Measurements from ENCODE around the gene DHRS1.

Gene DHRS1

DNA sequence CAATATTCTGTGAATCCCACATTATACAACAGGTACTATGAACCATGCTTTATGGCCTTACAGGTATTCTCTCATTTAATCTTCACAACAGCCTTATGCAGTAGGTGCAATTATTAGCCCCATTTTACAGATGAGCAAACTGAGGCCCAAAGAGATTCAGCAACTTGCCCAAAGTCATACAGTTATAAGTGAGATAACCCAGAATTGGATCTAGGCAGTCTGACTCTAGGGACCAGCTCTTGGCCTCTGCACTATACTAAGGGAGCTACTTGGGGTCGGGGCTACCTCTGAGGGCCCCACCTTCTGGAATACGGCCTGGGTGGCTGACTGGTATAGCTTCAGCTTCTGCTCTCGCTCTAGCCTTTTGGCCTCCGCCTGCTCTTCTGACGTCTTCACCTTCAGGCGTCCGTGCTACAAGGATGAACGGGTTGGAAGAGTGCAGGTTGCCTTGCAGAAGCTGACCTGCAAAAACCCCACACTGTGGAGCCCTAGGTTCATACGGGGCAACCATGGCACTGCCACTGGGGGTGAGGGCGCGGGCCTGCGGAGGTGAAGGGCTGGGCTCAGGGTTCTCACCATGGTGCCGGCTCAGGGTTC, 28.9 kb downstream of the DHRS1 start:
- peak in 1 of 10 donors; percentile 66 for DNase-seq
- intact Hi-C loops (cut with DNase I), result loop anchor here (1.0 to 2.0 kb wide), 2 partner anchors 28 to 29 kb away; partner anchors contain the start of genes DHRS1, NOP9 and TINF2

DNA sequence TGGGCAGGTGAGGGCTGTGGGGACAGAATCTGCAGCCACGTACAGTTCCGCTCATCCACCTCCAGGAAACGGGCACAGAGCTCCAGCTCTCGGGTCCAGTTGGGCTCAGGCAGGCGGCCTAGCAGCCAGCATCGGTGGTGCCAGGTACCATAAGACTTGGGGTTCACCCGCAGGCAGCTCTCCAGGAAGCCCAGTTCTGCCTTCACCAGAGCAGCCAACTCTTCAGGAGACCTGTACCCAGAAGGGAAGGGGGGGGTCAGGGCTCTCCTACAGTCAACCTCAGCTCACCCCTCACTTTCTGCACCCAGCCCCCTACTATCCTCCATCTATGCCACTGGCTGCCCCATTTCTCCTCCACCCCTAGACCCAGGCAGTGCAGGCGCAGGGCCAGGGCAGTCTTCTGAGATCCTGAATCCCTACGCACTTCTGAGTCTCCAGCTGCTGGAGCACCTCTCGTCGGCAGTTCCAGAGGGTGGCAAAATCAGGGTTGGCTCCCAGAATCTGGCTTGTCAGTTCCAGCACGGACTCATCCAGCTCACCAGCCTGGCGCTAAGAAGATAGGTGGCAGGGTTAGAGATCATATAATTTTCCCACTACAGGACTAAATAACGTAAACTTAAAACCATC, 29.6 kb downstream of the DHRS1 start:
- peak in 2 of 10 donors; percentile 39 to 56 for DNase-seq
- intact Hi-C loops (cut with DNase I), result loop anchor here (2.0 kb wide), 1 partner anchor 27 kb away; the partner anchor contains the start of gene TINF2

DNA sequence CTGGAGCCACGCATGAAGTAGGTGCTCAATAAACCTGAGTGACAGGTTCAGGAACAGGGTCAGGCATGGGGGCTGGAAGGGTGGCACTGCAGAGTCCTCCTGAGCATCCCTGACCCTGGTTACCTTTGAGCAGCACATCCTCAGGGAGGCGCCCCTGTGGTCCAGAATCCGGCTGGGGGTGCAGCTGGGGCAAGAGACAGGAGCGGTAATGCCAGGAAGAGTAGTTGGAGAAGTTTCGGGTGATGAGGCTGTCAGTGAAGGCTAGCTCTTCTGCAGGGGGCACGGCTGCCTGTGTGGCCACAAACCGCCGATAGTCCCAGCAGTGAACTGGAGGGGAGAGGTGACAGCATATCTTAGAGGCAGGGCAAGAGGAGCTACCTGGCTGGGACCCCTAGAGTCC, 30.2 kb downstream of the DHRS1 start:
- DNase-seq, result peak in 2 of 10 donors; percentile 23 to 44
- intact Hi-C loops (cut with DNase I), result no loop called here

DNA sequence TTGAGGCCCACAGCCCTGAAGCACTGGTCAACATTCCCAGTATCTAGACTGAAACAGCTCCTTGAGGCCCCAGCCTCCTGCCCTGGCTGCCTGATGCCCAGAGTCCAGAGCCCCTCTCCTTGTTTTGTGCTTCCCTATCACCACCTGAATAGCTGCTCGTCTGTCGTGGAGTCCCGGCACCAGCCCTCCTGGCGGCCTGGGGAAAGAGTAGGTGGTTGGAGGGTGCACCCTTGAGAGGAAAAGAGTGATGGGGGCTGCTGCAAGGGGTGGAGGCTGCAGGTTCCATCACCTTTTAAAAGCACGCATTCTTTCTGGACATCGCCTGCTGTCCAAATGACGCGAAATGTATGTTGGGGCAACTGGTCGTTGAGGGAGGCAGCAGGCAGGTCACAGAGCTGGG, 31.4 kb downstream of the DHRS1 start:
- intact Hi-C loops (cut with DNase I), result no loop called here
- DNase-seq, result peak in 2 of 10 donors; percentile 24 to 38

DNA sequence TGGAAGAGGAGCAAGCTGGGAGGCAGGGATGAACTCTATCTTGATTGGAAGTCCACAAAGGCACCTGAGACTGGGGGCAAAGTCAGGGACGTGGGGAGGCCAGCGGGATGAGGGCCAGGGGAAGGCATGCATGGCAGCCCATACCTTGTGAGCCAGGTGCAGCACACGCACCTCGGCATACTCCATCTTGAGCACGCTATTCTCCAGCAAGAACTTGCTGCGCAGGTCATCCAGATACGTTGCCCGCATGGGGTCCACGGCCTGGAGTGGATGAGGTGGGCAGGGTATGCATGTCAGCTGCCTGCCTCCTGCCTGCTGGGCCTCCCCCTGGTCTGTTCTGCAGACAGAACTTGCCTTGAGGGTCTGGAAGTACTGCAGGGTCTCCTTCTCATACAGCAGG, 32.1 kb downstream of the DHRS1 start:
- peak in 2 of 10 donors; percentile 33 to 62 for DNase-seq
- intact Hi-C loops (cut with DNase I), result no loop called here

DNA sequence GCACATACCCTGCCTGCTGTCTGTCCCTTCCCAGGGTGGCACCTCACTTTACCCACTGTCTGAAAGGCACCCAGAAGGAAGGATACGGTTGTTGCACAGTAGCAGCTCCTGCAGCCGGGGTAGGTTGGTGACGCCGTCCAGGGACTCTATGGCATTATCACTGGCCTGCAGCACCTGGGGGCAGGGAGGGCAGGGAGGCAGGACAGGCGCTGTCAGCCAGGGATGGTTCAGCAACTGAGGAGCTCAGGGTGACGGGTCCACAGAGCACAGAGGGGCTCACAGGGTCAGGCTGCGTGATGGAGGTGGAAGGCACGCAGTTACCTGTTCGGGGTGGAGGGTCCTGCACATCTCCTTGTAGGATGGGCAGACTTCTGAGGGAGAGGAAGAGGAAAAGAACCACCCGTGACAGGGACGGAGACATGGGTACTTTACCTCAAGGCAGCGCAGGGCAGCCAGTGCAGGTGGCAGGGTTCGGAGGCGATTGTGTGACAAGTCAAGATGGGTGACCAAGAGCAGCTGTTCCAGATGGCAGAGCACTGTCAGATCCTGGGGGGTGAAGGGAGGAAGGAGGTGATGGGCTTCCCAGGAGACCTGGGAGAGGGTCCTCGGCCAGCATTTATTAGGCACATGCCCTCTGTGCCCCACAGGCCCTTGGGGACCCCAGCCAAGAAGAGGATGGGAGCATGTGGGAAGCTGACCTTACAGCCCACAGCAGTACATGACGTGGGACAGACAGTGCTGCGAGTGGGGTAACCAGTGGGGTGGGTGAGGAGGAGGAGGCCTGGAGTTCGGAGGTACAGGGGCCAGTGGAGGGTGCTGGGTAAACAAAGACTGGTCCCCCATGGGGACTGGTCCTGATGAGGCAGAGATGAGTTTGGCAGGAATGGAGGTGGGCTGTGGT, 33.0 kb downstream of the DHRS1 start:
- intact Hi-C loops (cut with DNase I), result no loop called here
- peak in 2 of 10 donors; percentile 24 to 41 for DNase-seq

DNA sequence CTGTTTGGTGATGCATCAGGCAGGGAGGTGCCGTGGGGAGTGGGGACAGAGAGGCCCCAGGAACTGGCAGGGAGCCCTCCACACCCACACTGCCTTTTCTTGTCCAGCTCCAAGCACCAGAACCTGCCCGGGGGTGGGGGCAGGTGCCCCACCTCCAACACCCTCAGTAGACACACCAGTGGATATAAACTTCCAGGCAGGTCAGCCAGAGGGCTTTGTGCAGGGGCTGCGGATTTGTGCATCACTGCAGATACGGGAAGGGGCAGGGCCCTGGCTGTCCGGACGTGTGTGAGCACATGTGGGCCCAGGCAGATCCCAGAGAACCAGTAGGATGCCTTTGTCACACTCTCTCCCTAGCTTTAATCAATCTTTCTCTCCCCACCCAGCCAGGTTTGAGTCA, 35.3 kb downstream of the DHRS1 start:
- intact Hi-C loops (cut with DNase I), result no loop called here

DNA sequence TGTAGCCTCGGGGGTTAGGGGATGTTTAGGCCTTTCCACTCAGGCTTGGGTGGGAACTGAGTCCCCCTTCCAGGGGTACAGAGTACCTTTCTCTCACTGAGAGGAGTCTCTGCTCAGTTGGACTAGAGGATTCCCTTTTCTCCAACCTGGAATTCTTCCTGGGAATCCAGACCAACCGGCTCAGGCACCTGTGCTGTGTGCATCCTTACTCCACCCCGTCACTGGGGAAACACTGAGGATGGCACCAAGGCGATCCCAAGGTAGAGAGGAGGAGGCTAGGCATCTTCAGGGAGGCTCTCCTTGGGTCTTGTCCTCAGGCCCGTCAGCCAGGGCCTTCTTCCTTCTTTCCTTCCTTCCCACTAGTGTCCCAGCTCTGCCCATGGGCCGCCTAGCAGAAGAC, 35.7 kb downstream of the DHRS1 start:
- intact Hi-C loops (cut with DNase I), result no loop called here
- DNase-seq, result peak in 1 of 10 donors; percentile 3

More for the DNA sequence above, 35.3 kb downstream of the DHRS1 start:
- DNase-seq, result peak in 2 of 10 donors; percentile 22 to 41

DNA sequence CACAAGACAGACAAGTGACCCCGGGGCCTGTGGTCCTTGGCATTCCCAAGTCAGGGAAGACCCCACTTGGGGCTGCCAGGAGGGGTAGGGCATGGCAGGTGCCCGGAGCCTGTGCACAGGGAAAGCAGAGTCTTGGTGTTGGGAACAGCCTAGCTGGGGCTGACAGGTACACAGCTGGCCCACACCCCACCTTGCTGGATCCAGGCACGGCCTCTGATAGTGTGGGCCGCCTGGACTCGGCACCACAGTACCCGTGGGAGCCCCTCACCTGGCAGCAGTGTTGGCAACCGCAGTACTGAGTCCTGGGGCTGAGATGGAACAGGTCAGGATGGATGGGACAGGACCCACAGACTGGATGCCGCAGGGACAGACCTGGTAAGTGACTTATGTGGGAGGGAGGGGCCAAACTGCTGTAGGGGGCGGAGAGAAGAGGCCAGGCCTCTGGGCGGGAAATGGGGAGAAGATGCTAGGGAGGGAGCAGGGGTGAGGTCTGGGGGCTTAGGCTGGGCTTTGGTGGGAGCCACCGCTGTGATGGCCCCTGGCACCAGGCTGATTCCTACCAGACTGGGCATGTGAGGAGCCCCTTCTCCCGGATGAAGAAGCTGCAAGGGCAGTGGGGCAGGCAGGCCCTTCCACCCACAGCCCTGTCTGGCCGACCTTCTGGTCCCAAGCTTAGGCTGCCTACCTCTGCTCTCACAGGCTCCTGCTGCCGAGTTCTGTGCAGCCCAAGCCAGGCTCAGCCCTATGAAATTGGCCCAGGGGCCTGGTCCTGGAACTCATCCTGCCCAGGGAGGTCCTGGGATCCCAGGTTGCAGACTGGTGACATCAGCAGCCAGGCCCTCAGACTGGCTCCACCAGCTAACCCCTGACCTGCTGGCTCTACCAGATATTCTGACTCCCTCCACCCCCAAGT, 36.5 kb downstream of the DHRS1 start, which contains the start of gene TGM1:
TGM1 (minus strand) TSS at position 357 of the 913 bp plus-strand sequence. CDS start 825 bp downstream, outside the sequence.
- intact Hi-C loops (cut with DNase I), result no loop called here
- DNase-seq, result peak in 3 of 10 donors; percentile 50 to 82 (median 59)

DNA sequence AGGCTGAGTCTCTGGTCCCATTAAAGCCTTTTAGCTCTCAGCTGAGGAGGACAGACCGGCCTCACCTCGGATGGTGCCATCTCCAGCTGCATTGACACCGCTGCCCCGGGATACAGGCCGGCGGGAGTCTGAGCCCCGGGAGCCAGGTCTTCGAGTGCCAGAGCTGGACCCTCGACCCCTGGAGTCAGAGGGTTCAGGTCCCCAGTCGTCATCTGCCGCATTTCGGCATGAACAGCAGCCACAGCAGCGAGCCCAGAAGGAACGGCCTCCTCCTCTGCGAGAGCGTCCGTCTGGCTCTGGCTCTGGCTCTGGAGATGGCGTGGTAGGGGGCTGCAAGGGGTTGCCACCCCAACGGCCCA, 37.6 kb downstream of the DHRS1 start:
- peak in 3 of 10 donors; percentile 64 to 78 (median 69) for DNase-seq
- intact Hi-C loops (cut with DNase I), result no loop called here

DNA sequence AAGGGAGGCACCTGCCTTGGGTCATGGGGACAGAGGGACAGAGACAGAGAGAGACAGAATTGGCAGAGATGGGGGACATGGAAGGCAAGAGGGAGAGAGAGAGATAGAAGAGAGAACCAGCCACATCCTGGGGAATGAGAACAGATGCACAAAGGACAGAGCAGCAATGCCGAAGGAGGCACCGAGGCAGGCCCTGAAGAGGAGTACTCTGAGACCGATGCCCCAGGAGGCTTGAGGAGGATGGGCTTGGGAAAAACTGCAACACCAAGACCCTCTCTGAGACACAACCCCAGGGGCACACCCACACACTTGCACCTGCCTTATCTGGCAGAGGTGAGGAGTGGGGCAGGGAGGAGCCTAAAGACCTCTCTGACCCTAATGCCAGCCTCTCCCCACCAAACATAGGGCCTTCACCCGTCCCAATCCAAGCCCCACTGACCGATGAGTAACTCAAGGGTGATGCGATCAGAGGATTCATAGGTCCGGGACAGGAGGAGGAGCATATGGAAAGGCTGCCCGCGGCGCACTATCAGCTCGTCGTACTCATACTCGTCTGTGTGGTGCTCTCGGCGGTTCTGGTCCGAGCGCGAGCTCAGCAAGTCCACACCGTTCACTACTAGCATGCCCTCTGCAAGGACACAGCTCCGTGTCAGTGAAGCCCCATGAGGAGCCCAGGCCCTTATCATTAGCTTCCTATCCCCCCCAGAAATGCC, 38.2 kb downstream of the DHRS1 start:
- peak in 3 of 10 donors; percentile 26 to 63 (median 35) for DNase-seq
- intact Hi-C loops (cut with DNase I), result no loop called here

DNA sequence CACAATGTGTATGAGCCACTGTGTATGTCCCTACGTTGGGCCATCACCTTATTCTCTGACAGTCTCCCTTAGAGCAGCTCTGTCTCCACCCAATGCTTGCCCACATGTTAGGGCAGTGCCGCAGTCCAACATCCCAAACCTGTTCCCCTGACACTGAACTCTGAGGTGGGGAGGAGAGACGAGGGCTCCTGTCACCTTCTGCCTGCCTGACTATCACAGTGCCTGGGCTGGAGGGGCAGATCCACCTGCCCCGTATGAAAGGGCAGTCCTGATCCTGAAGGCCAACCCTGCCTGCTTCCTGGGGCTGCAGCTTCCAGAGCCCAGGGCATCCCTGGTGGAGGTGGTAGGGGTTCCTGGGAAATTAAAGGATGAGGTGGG, 38.8 kb downstream of the DHRS1 start:
- peak in 3 of 10 donors; percentile 9 to 66 (median 23) for DNase-seq
- intact Hi-C loops (cut with DNase I), result no loop called here

DNA sequence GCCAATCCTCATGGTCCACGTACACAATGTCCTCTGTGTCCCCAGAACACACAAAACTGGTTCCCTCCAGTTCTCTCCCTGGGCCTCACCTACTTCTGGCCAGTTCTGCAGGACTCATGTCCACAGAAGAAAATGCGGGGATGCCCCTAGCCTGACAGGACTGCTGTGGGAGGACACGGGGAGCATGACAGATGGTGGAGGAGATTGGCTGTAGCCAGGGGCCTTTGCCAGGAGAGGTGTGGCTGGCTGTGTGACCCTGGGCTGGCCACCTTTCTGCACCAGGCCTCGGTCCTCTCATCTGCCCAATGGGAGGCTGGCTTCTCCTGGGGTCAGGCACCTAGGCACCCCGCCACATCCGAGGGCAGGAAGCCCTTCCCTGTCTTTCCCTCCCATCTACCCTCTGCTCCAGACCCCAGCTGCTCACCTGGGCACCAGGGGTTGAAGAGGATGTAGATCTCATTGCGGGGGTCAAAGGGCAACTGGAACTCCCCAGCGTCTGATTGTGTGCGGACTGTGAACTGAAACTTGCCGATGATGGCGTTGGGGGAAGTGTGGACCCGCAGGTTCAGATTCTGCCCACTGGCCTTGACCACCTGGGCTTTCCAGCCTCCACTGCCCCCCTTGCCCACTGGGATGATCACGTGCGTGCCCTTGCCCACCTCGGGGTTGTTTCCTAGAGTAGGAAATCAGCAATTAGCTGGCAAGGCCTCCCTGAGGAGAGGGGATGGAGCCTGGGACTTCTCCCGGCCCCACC, 39.4 kb downstream of the DHRS1 start:
- intact Hi-C loops (cut with DNase I), result no loop called here
- DNase-seq, result peak in 3 of 10 donors; percentile 29 to 74 (median 40)

DNA sequence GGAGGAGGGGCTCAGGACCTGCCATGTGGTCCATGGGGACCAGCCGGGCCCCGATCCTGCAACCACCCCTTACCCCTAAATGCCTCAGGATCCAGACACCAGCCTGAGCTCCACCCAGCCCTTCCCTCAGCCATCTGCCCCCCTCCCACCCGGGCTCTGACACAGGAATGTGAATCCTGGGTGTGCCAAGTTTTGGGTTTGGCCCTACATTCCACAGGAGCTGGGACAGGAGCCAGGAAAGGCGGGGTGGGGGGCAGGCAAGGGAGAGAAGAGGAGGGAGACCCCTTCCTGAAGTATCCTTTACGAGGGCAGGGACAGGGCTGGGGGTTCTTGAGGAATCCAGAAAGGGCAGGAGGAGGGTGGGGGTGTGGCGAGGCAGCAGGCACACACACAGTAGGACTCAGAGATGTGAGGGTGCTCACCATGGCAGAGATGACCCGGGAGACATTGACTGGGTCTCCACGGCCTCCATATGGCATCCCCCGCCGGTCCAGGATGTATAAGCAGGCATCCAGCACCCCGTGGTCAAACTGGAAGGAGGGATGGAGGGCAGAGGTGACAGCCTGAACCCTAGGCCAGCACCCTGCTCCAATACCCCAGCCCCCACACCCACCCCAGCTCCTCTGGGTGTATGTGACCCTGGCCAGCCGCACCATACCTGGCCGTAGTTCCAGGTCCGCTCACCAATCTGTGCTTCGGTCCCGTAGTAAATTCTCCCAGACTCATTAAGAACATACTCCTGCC, 40.1 kb downstream of the DHRS1 start:
- intact Hi-C loops (cut with DNase I), result no loop called here
- DNase-seq, result peak in 3 of 10 donors; percentile 33 to 68 (median 48)

DNA sequence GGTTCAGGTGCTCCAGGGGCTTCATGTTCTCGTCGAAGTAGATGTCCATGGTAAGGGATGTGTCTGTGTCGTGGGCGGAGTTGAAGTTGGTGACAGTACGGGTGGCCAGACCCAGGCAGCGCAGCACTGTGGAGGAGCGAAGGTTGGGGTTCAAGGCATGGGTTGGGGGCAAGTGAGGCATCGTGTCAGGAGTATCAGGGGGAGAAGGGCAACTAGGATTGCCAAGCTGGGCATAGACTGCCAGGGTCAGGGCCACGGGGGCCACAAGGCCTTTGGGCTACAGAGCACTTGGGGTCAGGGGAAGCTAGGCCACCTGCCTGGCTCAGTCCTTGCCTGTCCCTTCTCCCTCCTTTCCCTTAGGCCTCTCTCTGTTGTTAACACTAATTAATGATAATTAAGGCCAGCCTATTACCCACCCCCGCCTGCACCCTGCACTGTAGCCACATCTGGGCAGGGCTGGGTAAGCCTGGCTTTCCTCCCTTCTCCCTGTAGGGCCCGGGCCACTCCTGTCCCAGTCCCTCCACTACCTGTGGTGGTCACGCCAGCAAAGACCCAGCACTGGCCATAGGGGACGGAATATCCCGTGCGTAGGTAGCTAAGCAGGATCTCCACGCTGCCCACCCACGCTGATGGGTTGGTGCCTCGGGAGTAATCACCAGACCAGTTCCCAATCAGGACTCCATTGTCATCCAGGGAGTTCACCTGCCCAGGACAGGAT, 40.9 kb downstream of the DHRS1 start:
- intact Hi-C loops (cut with DNase I), result no loop called here
- DNase-seq, result peak in 3 of 10 donors; percentile 28 to 64 (median 39)

DNA sequence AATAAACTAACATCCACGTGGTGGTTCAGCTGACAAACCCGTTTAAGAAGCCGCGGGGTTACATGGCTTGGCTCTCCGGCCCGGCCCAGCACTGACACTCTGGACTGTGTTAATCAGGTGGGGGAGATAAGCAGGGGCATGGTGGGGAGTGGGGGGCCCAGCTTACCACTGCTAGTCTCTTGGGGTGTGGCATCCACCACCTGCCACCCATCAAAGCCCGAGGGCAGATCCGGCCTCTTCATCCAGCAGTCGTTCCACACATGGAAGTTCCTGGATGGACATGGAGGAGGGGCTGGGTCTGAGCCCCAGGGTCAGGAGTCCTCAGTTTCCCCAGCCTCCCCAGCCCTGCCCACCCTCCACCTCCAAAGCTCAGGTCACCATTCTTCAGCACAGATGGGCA, 41.5 kb downstream of the DHRS1 start:
- intact Hi-C loops (cut with DNase I), result no loop called here
- DNase-seq, result peak in 3 of 10 donors; percentile 23 to 63 (median 57)

DNA sequence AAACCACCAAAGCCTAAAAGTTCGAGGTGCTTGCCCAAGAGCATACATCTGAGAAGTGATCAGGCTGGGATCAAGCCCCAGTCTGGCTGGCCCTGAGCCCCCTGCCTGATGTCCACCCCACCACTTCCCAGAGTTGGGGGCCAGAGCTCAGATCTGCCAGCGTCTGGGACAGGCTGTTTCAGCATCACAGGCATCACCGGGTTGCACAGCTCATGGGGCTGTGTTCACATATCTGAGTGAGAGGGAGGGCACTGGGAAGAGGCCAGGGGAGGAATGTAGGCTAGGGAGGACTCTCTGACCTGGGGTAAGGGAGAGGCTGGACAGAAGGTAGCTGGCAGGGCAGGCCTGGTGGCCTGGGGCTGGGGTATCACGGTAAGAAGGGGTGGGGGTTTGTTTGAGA, 42.6 kb downstream of the DHRS1 start:
- intact Hi-C loops (cut with DNase I), result no loop called here

More for the DNA sequence above, 42.6 kb downstream of the DHRS1 start:
- peak in 2 of 10 donors; percentile 37 to 62 for DNase-seq
